ENCODE measurements around the gene SH3BP4. TPM values are rescaled to one million over a fixed set of nuclear protein-coding genes. Genes with fewer than 3 reads are reported as not detected.

SH3BP4 gene
- total and polyA plus RNA-seq, 2 of the 13 experiments (the other 11 are each of a cell fraction or from before 2014, with no cell fraction given) = 34.6 to 99.1 TPM

GRCh38 chr2:234977228-234977679 is 25.4 kb downstream of the SH3BP4 start (continued):
- TF ChIP-seq SP4 (CRISPR knock-in tag; IDR thresholded peaks at IDR 0.05) (0 out of 2 replicates have a peak, but pooled peaks have one; percentile 12), ZBTB21 (CRISPR knock-in tag; IDR thresholded peaks at IDR 0.05) (no peak), CREB3 (CRISPR knock-in tag; IDR thresholded peaks at IDR 0.05) (no peak), CHD4 (IDR thresholded peaks at IDR 0.05; ENCODE audit: borderline replicate concordance, low read length) (no peak), KLF13 (CRISPR knock-in tag; IDR thresholded peaks at IDR 0.05) (no peak), CEBPB (IDR thresholded peaks at IDR 0.05; ENCODE audit: borderline replicate concordance, low read depth, low read length) (no peak), SRF (IDR thresholded peaks at IDR 0.05; ENCODE audit: low read depth, low read length) (no peak), ZNF331 (CRISPR knock-in tag; IDR thresholded peaks at IDR 0.05) (peak; percentile 38; the same call in 1 of the 2 replicates), ZNF235 (CRISPR knock-in tag; IDR thresholded peaks at IDR 0.05; ENCODE audit: borderline replicate concordance) (no peak), REXO4 (CRISPR knock-in tag; IDR thresholded peaks at IDR 0.05; ENCODE audit: borderline replicate concordance) (no peak), HOXD1 (CRISPR knock-in tag; IDR thresholded peaks at IDR 0.05) (0 out of 2 replicates have a peak, but pooled peaks have one; percentile 48), E2F5 (CRISPR knock-in tag; conservative IDR thresholded peaks at IDR 0.05) (no peak), ZNF460 (CRISPR knock-in tag; IDR thresholded peaks at IDR 0.05; ENCODE audit: borderline replicate concordance) (no peak), ZNF766 (CRISPR knock-in tag; IDR thresholded peaks at IDR 0.05; ENCODE audit: borderline replicate concordance) (no peak), TOE1 (CRISPR knock-in tag; IDR thresholded peaks at IDR 0.05) (no peak), SMC3 (IDR thresholded peaks at IDR 0.05; ENCODE audit: low read length) (no peak), POGZ (CRISPR knock-in tag; IDR thresholded peaks at IDR 0.05) (peak; percentile 64; the same call in 1 of the 2 replicates), NR2F2 (IDR thresholded peaks at IDR 0.05; ENCODE audit: borderline replicate concordance, low read depth) (no peak), SP140L (CRISPR knock-in tag; IDR thresholded peaks at IDR 0.05; ENCODE audit: borderline replicate concordance) (no peak), SKI (IDR thresholded peaks at IDR 0.05; ENCODE audit: partially characterized antibody) (no peak)
- TF ChIP-seq, protein P1, sequence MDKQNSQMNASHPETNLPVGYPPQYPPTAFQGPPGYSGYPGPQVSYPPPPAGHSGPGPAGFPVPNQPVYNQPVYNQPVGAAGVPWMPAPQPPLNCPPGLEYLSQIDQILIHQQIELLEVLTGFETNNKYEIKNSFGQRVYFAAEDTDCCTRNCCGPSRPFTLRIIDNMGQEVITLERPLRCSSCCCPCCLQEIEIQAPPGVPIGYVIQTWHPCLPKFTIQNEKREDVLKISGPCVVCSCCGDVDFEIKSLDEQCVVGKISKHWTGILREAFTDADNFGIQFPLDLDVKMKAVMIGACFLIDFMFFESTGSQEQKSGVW (CRISPR knock-in tag; IDR thresholded peaks at IDR 0.05; ENCODE audit: borderline replicate concordance) = no peak
- TF ChIP-seq, protein P2, sequence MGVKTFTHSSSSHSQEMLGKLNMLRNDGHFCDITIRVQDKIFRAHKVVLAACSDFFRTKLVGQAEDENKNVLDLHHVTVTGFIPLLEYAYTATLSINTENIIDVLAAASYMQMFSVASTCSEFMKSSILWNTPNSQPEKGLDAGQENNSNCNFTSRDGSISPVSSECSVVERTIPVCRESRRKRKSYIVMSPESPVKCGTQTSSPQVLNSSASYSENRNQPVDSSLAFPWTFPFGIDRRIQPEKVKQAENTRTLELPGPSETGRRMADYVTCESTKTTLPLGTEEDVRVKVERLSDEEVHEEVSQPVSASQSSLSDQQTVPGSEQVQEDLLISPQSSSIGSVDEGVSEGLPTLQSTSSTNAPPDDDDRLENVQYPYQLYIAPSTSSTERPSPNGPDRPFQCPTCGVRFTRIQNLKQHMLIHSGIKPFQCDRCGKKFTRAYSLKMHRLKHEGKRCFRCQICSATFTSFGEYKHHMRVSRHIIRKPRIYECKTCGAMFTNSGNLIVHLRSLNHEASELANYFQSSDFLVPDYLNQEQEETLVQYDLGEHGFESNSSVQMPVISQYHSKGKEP (CRISPR knock-in tag; IDR thresholded peaks at IDR 0.05) = no peak; the same call in 1 of the 2 replicates
- TF ChIP-seq, protein P3, sequence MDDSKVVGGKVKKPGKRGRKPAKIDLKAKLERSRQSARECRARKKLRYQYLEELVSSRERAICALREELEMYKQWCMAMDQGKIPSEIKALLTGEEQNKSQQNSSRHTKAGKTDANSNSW (CRISPR knock-in tag; IDR thresholded peaks at IDR 0.05; ENCODE audit: borderline replicate concordance) = 0 out of 2 replicates have a peak, but pooled peaks have one; percentile 40
- TF ChIP-seq, protein P4, sequence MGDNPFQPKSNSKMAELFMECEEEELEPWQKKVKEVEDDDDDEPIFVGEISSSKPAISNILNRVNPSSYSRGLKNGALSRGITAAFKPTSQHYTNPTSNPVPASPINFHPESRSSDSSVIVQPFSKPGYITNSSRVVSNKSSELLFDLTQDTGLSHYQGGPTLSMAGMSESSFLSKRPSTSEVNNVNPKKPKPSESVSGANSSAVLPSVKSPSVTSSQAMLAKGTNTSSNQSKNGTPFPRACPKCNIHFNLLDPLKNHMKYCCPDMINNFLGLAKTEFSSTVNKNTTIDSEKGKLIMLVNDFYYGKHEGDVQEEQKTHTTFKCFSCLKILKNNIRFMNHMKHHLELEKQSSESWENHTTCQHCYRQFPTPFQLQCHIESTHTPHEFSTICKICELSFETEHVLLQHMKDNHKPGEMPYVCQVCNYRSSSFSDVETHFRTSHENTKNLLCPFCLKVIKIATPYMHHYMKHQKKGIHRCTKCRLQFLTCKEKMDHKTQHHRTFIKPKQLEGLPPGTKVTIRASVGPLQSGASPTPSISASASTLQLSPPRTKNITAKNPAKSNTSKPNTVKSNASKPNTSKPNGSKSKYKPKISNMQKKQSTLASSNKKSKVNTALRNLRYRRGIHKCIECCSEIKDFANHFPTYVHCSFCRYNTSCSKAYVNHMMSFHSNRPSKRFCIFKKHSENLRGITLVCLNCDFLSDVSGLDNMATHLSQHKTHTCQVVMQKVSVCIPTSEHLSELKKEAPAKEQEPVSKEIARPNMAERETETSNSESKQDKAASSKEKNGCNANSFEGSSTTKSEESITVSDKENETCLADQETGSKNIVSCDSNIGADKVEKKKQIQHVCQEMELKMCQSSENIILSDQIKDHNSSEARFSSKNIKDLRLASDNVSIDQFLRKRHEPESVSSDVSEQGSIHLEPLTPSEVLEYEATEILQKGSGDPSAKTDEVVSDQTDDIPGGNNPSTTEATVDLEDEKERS (CRISPR knock-in tag; IDR thresholded peaks at IDR 0.05) = no peak

Data from HepG2 (cell line).